Measurements from ENCODE around the gene RAB38.

Gene RAB38

GRCh38 chr11:88103337-88104206 lies 71.7 kb downstream of the RAB38 start:
- DNase-seq (ENCODE audit: low read depth): no peak

- no peak for DNase-seq (ENCODE audit: low read depth)
Observed at GRCh38 chr11:88102598-88102934, 72.7 kb downstream of the RAB38 start.

- no peak for DNase-seq (ENCODE audit: low read depth)
Observed at GRCh38 chr11:88101881-88102597, 73.2 kb downstream of the RAB38 start.

GRCh38 chr11:88100151-88100550 lies 75.1 kb downstream of the RAB38 start:
- no peak for DNase-seq (ENCODE audit: low read depth)

- DNase-seq (ENCODE audit: low read depth): no peak
Observed at GRCh38 chr11:88098289-88098688, 77.0 kb downstream of the RAB38 start.

- no peak for DNase-seq (ENCODE audit: low read depth)
Observed at GRCh38 chr11:88089134-88089533, 86.1 kb downstream of the RAB38 start.

- DNase-seq (ENCODE audit: low read depth): no peak
Observed at GRCh38 chr11:88087337-88087736, 87.9 kb downstream of the RAB38 start.

GRCh38 chr11:88086297-88086696 lies 88.9 kb downstream of the RAB38 start:
- no peak for DNase-seq (ENCODE audit: low read depth)

- DNase-seq (ENCODE audit: low read depth): no peak
Observed at GRCh38 chr11:88070437-88070836, 104.8 kb downstream of the RAB38 start.

- no peak for DNase-seq (ENCODE audit: low read depth)
Observed at GRCh38 chr11:88068848-88069554, 106.2 kb downstream of the RAB38 start.

- DNase-seq (ENCODE audit: low read depth): no peak
Observed at GRCh38 chr11:88066090-88066489, 109.2 kb downstream of the RAB38 start.

GRCh38 chr11:88064097-88064705 lies 111.0 kb downstream of the RAB38 start:
- no peak for DNase-seq (ENCODE audit: low read depth)
